Stimulated activated CD8-positive, alpha-beta memory T cell treated with anti-CD3 and anti-CD28 coated beads, Interleukin-15, amount 100 ng/mL, for 1 hour (primary cell): Measurements from ENCODE around the gene CMTM3.
"Not testable (repeated sequence)": the region's sequence is repeated elsewhere in the genome, so short reads cannot be mapped to it uniquely, and the experiment has no call there.

ENCODE experiments used
- DNase-seq: peaks from one replicate; pipeline ENCODE4 v3.0.0-alpha.2; 2020; ENCODE audit warnings: low read depth

Gene CMTM3

GRCh38 chr16:66635406-66635805 lies 30.9 kb downstream of the CMTM3 start:
- no peak for DNase-seq

DNA sequence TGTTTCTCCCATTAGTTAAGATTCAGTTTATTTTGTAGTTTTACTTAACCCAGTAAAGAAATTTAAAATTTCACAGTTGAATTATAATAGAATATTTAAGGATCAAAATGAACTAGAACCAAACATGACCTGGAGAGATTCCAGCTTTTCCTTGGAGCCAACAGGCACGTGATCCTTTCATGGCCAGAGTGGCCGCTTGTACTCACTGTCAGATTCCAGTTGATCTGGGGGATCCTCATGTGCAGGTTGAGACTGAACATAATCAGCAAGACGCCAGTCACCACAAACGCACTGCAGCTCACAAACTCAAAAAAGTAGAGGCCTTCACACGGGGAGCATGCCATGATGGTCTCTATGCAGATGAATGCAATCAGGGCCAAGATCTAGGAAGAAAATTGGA lies 31.7 kb downstream of the CMTM3 start:
- no peak for DNase-seq

- DNase-seq = no peak
Measured at GRCh38 chr16:66637806-66638205, 33.3 kb downstream of the CMTM3 start.

DNA sequence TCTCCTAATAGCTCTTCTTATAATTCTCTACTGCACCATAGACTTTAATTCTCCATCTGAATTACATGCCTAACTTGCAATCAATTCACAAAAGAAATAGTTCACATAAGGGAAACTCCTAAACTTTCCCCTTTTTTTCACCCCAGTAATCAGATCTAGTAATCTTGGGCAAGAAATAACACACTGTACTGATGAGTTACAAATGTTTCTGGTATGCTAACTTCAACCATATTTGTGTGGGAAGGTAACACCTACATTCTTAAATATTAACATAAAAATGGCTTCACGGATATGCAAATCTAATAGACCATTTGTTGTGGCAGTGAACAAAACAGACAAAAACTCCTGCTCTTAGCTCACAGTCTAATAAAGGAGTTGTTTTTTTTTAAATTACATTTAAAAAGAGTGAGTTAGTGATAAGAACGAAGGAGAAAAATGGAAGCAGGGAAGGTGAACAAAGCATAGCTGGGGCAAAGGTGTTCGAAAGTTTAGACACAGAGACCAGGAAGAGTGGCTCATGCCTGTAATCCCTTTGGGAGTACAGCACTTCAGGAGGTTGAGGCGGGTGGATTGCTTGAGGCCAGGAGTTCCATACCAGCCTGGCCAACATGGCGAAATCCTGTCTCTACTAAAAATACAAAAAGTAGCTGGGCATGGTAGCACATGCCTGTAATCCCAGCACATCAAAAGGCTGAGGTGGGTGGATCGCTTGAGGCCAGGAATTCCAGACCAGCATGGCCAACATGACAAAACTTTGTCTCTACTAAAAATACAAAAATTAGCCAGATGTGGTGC lies 34.8 kb downstream of the CMTM3 start:
- DNase-seq = no peak

DNA sequence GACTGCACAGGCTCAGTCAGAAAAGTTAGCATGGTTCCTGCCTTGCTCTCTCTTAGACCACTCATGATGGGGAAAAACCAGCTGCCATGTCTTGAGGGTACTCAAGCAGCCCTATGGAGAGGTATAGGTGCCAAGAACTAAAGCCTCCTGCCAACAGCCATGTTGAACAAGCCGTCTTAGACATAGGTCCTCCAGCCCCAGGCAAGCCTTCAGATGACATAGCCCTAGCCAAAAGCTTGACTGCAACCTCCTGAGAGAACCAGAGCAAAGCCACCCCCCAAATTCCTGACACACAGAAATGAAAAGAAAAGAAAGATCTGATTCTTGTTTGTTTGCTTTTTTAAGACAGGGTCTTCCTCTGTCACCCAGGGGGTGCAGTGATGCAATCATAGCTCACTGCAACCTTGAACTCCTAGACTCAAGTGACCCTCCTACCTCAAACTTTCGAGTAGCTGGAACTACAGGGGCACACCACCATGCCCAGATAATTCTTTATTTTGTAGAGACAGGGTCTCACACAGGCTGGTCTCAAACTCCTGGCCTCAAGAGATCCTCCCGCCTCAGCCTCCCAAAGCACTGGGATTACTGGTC lies 36.3 kb downstream of the CMTM3 start:
- no peak for DNase-seq

DNA sequence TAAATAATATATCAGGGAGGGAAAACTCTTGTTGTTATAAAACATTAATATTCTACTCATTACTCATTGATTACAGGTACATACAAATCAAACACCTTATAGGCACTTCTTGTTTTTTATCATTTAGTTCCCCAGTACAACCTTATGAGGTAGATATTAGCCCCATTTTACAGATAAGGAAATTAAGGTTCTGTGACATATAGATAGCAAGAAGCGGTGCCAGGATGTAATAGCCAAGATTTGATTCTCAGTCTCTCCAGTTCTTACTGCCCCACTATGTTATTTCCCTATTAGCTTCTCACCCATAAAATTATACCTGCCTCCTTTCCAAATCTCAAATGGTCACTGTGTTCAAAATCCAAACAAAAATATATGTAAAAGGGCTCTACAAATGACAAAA lies 36.9 kb downstream of the CMTM3 start:
- DNase-seq = no peak

- DNase-seq = no peak
Measured at GRCh38 chr16:66647866-66648265, 43.4 kb downstream of the CMTM3 start.

DNA sequence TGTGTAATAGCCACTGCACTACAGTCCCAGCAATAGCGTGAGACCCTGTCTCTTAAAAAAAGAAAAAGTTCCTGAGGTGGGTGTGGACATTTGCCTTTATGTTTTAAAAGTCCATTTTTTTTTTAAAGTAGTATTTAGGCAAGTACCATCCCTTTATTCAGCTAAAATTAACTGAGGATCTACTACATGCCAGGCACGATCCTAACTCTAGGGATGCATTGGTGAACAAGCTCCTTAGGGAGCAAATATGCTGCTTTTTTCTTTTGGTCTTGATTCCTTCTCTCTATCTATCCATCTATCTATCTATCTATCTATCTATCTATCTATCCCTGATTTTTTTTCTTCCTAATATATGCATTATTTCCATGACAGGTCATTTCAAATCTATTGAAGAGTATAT lies 44.7 kb downstream of the CMTM3 start:
- DNase-seq = no peak

DNA sequence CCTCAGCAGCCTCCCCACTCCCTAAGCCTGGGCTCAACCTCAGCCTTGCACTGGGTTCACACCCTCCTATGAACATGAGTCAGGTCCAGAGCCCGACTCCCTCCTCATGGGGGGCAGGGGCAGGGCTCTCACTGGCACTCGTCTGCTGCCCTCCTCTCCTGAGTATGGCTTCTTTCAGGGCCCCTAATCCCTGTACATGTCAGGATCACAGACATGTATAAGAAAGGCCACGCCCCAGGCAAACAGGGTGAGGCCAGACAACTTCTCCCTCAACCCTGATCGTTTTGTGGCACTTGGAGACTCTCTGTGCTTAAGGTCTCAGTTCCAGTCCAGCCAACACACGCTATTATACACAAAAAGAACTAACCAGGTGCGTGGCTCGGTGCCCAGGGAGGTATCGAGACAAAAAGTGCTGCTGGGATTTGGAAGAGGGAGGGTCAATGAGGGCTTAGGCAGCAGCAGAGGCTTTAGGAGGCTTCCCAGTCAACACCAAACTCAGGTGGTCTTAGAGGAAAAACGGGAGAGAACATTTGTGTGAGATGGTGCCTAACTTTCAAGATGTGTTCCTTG lies 45.2 kb downstream of the CMTM3 start:
- no peak for DNase-seq

GRCh38 chr16:66650707-66651473 lies 46.4 kb downstream of the CMTM3 start:
- DNase-seq = peak; percentile 70

- no peak for DNase-seq
Measured at GRCh38 chr16:66651474-66651765, 46.9 kb downstream of the CMTM3 start.

DNA sequence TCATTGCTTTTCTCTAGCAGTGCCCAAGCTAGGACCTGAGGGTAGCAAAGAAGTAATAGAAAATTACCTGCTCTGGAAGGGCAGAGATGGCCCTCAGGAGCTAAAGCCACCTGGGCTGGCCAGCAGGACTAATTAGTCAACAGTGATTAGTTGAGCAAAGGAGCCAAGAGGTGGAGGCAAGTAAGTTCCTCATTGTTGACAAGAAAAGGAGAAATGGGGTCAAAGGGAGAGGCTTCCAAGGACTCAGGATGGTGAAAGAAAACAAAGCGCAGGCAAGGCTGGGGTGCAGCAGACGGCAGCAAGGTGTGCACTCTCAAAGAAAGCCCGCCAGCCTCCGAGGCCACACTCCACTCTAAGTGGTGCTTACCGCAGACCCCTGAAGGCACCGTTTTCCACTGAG lies 47.5 kb downstream of the CMTM3 start:
- DNase-seq = no peak

- DNase-seq = no peak
Measured at GRCh38 chr16:66652661-66653360, 48.3 kb downstream of the CMTM3 start.

GRCh38 chr16:66653581-66654350 lies 49.3 kb downstream of the CMTM3 start:
- no peak for DNase-seq

DNA sequence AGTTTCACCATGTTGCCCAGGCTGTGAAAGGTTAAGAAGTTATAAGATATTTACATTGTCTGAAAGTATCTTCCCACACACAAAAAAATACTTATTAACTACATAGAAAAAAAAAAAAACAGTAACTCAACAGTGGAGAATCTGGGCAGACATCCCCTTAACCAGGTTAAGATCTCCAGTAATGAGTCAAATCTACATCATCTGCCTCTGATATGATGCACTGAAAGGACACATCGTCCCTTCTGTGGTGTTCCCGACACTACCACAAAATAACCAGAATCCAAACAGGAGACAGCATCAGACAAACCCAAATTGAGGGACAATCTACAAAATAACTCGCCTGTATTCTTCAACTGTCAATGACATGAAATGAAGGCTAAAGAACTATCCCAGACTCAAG lies 52.0 kb downstream of the CMTM3 start:
- DNase-seq = no peak

- no peak for DNase-seq
Measured at GRCh38 chr16:66658143-66658859, 53.8 kb downstream of the CMTM3 start.

GRCh38 chr16:66658860-66659190 lies 54.3 kb downstream of the CMTM3 start:
- DNase-seq = no peak

- DNase-seq = no peak
Measured at GRCh38 chr16:66660422-66661209, 56.1 kb downstream of the CMTM3 start.

GRCh38 chr16:66661210-66661560 lies 56.7 kb downstream of the CMTM3 start:
- no peak for DNase-seq

GRCh38 chr16:66661671-66662346 lies 57.3 kb downstream of the CMTM3 start:
- not testable (repeated sequence) for DNase-seq
